OCI-LY1 (cell line): ENCODE measurements around the gene HFM1.

Experiments used
- H2AFZ ChIP-seq: fragments of 200-600 bp; sonication (generic), shearing (Covaris generic); 2 replicates; pipeline ENCODE4 v1.6.0; 2014; ENCODE audit warnings: antibody characterized with exemption, mild to moderate bottlenecking, low read length
- H3F3A ChIP-seq: fragments of 200-600 bp; sonication (generic), shearing (Covaris generic); 2 replicates; pipeline ENCODE4 v1.6.0; 2014; ENCODE audit warnings: mild to moderate bottlenecking, antibody characterized with exemption, low read length, moderate library complexity; ENCODE audit not compliant: insufficient read depth
- H3K27ac ChIP-seq: fragments of 200-600 bp; sonication (generic); 2 replicates; pipeline ENCODE4 v1.5.1; 2014; ENCODE audit warnings: low read length, mixed run types, mild to moderate bottlenecking, low read depth; ENCODE audit not compliant: poor library complexity, severe bottlenecking
- H3K27me3 ChIP-seq: fragments of 200-600 bp; sonication (generic); 2 replicates; pipeline ENCODE4 v1.6.0; 2014; ENCODE audit warnings: antibody characterized with exemption, mild to moderate bottlenecking, low read length, moderate library complexity; ENCODE audit not compliant: insufficient read depth
- H3K36me3 ChIP-seq: fragments of 200-600 bp; sonication (generic); 2 replicates; pipeline ENCODE4 v1.6.1; 2014; ENCODE audit warnings: mild to moderate bottlenecking, antibody characterized with exemption, low read length, moderate library complexity, mixed read lengths; ENCODE audit not compliant: insufficient read depth
- H3K4me1 ChIP-seq: fragments of 200-600 bp; sonication (generic); 2 replicates; pipeline ENCODE4 v1.5.1; 2014; ENCODE audit warnings: mild to moderate bottlenecking, low read length, moderate library complexity; ENCODE audit not compliant: insufficient read depth, severe bottlenecking
- H3K4me2 ChIP-seq: fragments of 200-600 bp; sonication (generic), shearing (Covaris generic); 2 replicates; pipeline ENCODE4 v1.6.1; 2014; ENCODE audit warnings: low read length
- H3K4me3 ChIP-seq: fragments of 200-600 bp; sonication (generic); 2 replicates; pipeline ENCODE4 v1.5.1; 2014; ENCODE audit warnings: low read length, low read depth, mild to moderate bottlenecking, mixed read lengths; ENCODE audit not compliant: poor library complexity, severe bottlenecking
- H3K79me2 ChIP-seq: fragments of 200-600 bp; shearing (Covaris generic); 2 replicates; pipeline ENCODE4 v1.6.1; 2016; ENCODE audit warnings: mixed run types, low read length, mixed read lengths; ENCODE audit not compliant: insufficient read depth
- H3K9ac ChIP-seq: fragments of 200-600 bp; sonication (generic), shearing (Covaris generic); 2 replicates; pipeline ENCODE4 v1.6.1; 2014; ENCODE audit warnings: mild to moderate bottlenecking, low read length, mixed read lengths
- H3K9me2 ChIP-seq: fragments of 200-600 bp; sonication (generic), shearing (Covaris generic); 2 replicates; pipeline ENCODE4 v1.6.1; 2014; ENCODE audit warnings: low read depth, mild to moderate bottlenecking, low read length, mixed read lengths
- H3K9me3 ChIP-seq: fragments of 200-600 bp; shearing (Covaris generic); 2 replicates; pipeline ENCODE4 v1.6.1; 2014; ENCODE audit warnings: low read length, mixed read lengths
- H4K20me1 ChIP-seq: fragments of 200-600 bp; sonication (generic), shearing (Covaris generic); 2 replicates; pipeline ENCODE4 v1.6.0; 2016; ENCODE audit warnings: mild to moderate bottlenecking, low read length; ENCODE audit not compliant: insufficient read depth
- CTCF ChIP-seq: fragments of 200-600 bp; sonication (generic), shearing (Covaris generic); IDR thresholded peaks from 2 replicates; pipeline ENCODE4 v1.5.1; 2017; ENCODE audit warnings: mild to moderate bottlenecking, antibody characterized with exemption, low read length, moderate library complexity, mixed read lengths
- EZH2 ChIP-seq: fragments of 200-600 bp; sonication (generic), shearing (Covaris generic); IDR thresholded peaks from 2 replicates; pipeline ENCODE4 v1.8.0; 2017; ENCODE audit warnings: borderline replicate concordance, mixed run types, mild to moderate bottlenecking, antibody characterized with exemption, low read length, moderate library complexity, mixed read lengths

HFM1 gene

GRCh38 chr1:91335603-91336002 lies 69.0 kb downstream of the HFM1 start:
- Histone ChIP-seq H2AFZ (no peak overlapping the region), H3K27me3 (no peaks in the 10 kb centered on the region), H3K4me3 (no peak overlapping the region), H4K20me1 (no peaks in the 10 kb centered on the region), H3K9me3 (no peaks in the 10 kb centered on the region), H3K4me1 (no peaks in the 10 kb centered on the region), H3K27ac (no peak overlapping the region), H3K79me2 (no peaks in the 10 kb centered on the region), H3K36me3 (no peaks in the 10 kb centered on the region), H3K4me2 (no peak overlapping the region), H3K9ac (no peak overlapping the region), H3K9me2 (no peaks in the 10 kb centered on the region), H3F3A (no peaks in the 10 kb centered on the region)
- TF ChIP-seq CTCF (no peak), EZH2 (no peak)

GRCh38 chr1:91334856-91335255 lies 69.8 kb downstream of the HFM1 start:
- no peak overlapping the region for H3K27ac ChIP-seq
- no peaks in the 10 kb centered on the region for H3K27me3 ChIP-seq
- no peaks in the 10 kb centered on the region for H3K9me3 ChIP-seq
- H3K79me2 ChIP-seq = no peaks in the 10 kb centered on the region
- no peak overlapping the region for H3K4me2 ChIP-seq
- H3K4me3 ChIP-seq = no peak overlapping the region
- TF ChIP-seq EZH2 = no peak
- no peak for TF ChIP-seq CTCF
- H3F3A ChIP-seq = no peaks in the 10 kb centered on the region
- no peak overlapping the region for H3K9ac ChIP-seq
- no peak overlapping the region for H2AFZ ChIP-seq
- H4K20me1 ChIP-seq = no peaks in the 10 kb centered on the region
- no peaks in the 10 kb centered on the region for H3K4me1 ChIP-seq
- no peaks in the 10 kb centered on the region for H3K9me2 ChIP-seq
- H3K36me3 ChIP-seq = no peaks in the 10 kb centered on the region

GRCh38 chr1:91325456-91325855 lies 79.2 kb downstream of the HFM1 start:
- Histone ChIP-seq H3K27me3 (no peaks in the 10 kb centered on the region), H3F3A (no peaks in the 10 kb centered on the region), H3K9me2 (no peaks in the 10 kb centered on the region), H3K27ac (no peak overlapping the region), H3K4me2 (no peak overlapping the region), H2AFZ (no peak overlapping the region), H3K79me2 (no peaks in the 10 kb centered on the region), H4K20me1 (no peaks in the 10 kb centered on the region), H3K9me3 (no peaks in the 10 kb centered on the region), H3K4me1 (no peaks in the 10 kb centered on the region), H3K9ac (no peak overlapping the region), H3K36me3 (no peaks in the 10 kb centered on the region), H3K4me3 (no peak overlapping the region)
- TF ChIP-seq EZH2 (no peak), CTCF (no peak)
